Activated T-cell treated with anti-CD3 and anti-CD28 coated beads, Interleukin-2, amount 50 U/mL, for 72 hours (primary cell): ENCODE results near the gene PAK2. TPM values are rescaled to one million over a fixed set of nuclear protein-coding genes. Genes with fewer than 3 reads are reported as not detected.

Experiments used
- ATAC-seq, 2 donors: fragments of 150-1000 bp; cut with Tn5 transposase; replicated peaks in 1 of 2; 2 replicates each; pipeline ENCODE4 v1.10.0; 2021; ENCODE audit warnings: moderate library complexity in 2 of 2, mild to moderate bottlenecking in 1 of 2
- DNase-seq, 2 donors: peaks; one replicate each; pipeline ENCODE4 v3.0.0; 2021 to 2022; ENCODE audit warnings: mixed read lengths in 1 of 2
- H3K27ac Mint-ChIP-seq: one replicate; pipeline ENCODE4 v1.8.0; 2022; ENCODE audit warnings: mild to moderate bottlenecking, moderate library complexity, mixed read lengths
- H3K27me3 Mint-ChIP-seq: one replicate; pipeline ENCODE4 v1.8.0; 2022; ENCODE audit warnings: low read depth, mixed read lengths
- H3K36me3 Mint-ChIP-seq, 2 donors: one replicate each; pipeline ENCODE4 v1.8.0; 2022; ENCODE audit warnings: mixed read lengths in 2 of 2, mild to moderate bottlenecking in 1 of 2; ENCODE audit not compliant: insufficient read depth in 2 of 2
- H3K4me1 Mint-ChIP-seq: one replicate; pipeline ENCODE4 v1.8.0; 2022; ENCODE audit warnings: low read depth, mixed read lengths
- H3K4me3 Mint-ChIP-seq, 2 donors: one replicate each; pipeline ENCODE4 v1.8.0; 2022; ENCODE audit warnings: mild to moderate bottlenecking in 2 of 2, mixed read lengths in 2 of 2, moderate library complexity in 2 of 2
- H3K9me3 Mint-ChIP-seq, 2 donors: one replicate each; pipeline ENCODE4 v1.8.0; 2022; ENCODE audit warnings: mixed read lengths in 2 of 2
- total RNA-seq, 2 donors: library from RNA; stranded (reverse); gene quantifications; one replicate each; pipeline ENCODE4 v1.2.3, GENCODE V29; 2022

Gene PAK2
- total RNA-seq, 2 donors from 2014 or later: 99.9 to 109 TPM

GRCh38 chr3:196774848-196775422 is 35.3 kb downstream of the PAK2 start:
- Mint-ChIP-seq H3K4me1 (peaks cover 43% of the 10 kb centered on the region), H3K36me3 (peaks cover 4 to 17% of the 10 kb centered on the region in 2 donors)

GRCh38 chr3:196775938-196776337 is 36.3 kb downstream of the PAK2 start:
- H3K4me1 Mint-ChIP-seq: peaks cover 40% of the 10 kb centered on the region

More at GRCh38 chr3:196774848-196775422, 35.3 kb downstream of the PAK2 start:
- Mint-ChIP-seq H3K4me3 (peak overlapping the region in 1 of 2 donors; percentile 12), H3K27me3 (no peaks in the 10 kb centered on the region), H3K9me3 (peaks cover 0 to 2% of the 10 kb centered on the region in 2 donors), H3K27ac (peak overlapping the region; percentile 9)
- peak in 1 of 2 donors; percentile 17 for ATAC-seq
- DNase-seq: no peak

GRCh38 chr3:196777836-196778235 is 38.2 kb downstream of the PAK2 start:
- Mint-ChIP-seq H3K36me3 (peaks cover 7 to 26% of the 10 kb centered on the region in 2 donors), H3K9me3 (peaks cover 0 to 5% of the 10 kb centered on the region in 2 donors), H3K4me3 (no peak overlapping the region), H3K27me3 (no peaks in the 10 kb centered on the region), H3K27ac (no peak overlapping the region), H3K4me1 (peaks cover 21% of the 10 kb centered on the region)
- DNase-seq (no peak), ATAC-seq (no peak)

More at GRCh38 chr3:196775938-196776337, 36.3 kb downstream of the PAK2 start:
- no peak for DNase-seq
- Mint-ChIP-seq H3K27ac (no peak overlapping the region), H3K9me3 (peaks cover 0 to 5% of the 10 kb centered on the region in 2 donors), H3K36me3 (peaks cover 7 to 22% of the 10 kb centered on the region in 2 donors), H3K27me3 (no peaks in the 10 kb centered on the region), H3K4me3 (no peak overlapping the region)
- no peak for ATAC-seq

GRCh38 chr3:196778755-196779154 is 39.1 kb downstream of the PAK2 start:
- Mint-ChIP-seq H3K4me3 (no peak overlapping the region), H3K36me3 (peaks cover 9 to 33% of the 10 kb centered on the region in 2 donors), H3K27ac (no peak overlapping the region), H3K27me3 (no peaks in the 10 kb centered on the region), H3K4me1 (peaks cover 12% of the 10 kb centered on the region), H3K9me3 (peaks cover 0 to 5% of the 10 kb centered on the region in 2 donors)
- no peak for ATAC-seq
- DNase-seq: no peak

- Mint-ChIP-seq H3K36me3 (peaks cover 17 to 49% of the 10 kb centered on the region in 2 donors), H3K27me3 (no peaks in the 10 kb centered on the region)
These were observed 42.9 kb downstream of the PAK2 start for GRCh38 chr3:196782511-196782910.

GRCh38 chr3:196788528-196788927 is 48.9 kb downstream of the PAK2 start:
- peaks cover 18 to 49% of the 10 kb centered on the region in 2 donors for H3K36me3 Mint-ChIP-seq

More at GRCh38 chr3:196782511-196782910, 42.9 kb downstream of the PAK2 start:
- ATAC-seq: no peak
- Mint-ChIP-seq H3K9me3 (peaks cover 3 to 5% of the 10 kb centered on the region in 2 donors), H3K4me1 (peaks cover 10% of the 10 kb centered on the region), H3K27ac (no peak overlapping the region), H3K4me3 (no peak overlapping the region)
- DNase-seq: no peak

GRCh38 chr3:196789885-196790359 is 50.3 kb downstream of the PAK2 start:
- H3K27me3 Mint-ChIP-seq: no peaks in the 10 kb centered on the region
- H3K9me3 Mint-ChIP-seq: peaks cover 3 to 7% of the 10 kb centered on the region in 2 donors
- ATAC-seq (no peak), DNase-seq (no peak)
- peaks cover 21% of the 10 kb centered on the region for H3K4me1 Mint-ChIP-seq
- H3K27ac Mint-ChIP-seq: no peak overlapping the region
- peaks cover 20 to 50% of the 10 kb centered on the region in 2 donors for H3K36me3 Mint-ChIP-seq
- no peak overlapping the region for H3K4me3 Mint-ChIP-seq

More at GRCh38 chr3:196788528-196788927, 48.9 kb downstream of the PAK2 start:
- H3K27ac Mint-ChIP-seq: no peak overlapping the region
- DNase-seq (no peak), ATAC-seq (no peak)
- no peak overlapping the region for H3K4me3 Mint-ChIP-seq
- H3K4me1 Mint-ChIP-seq: peaks cover 21% of the 10 kb centered on the region
- H3K27me3 Mint-ChIP-seq: no peaks in the 10 kb centered on the region
- H3K9me3 Mint-ChIP-seq: peaks cover 0 to 6% of the 10 kb centered on the region in 2 donors

GRCh38 chr3:196790636-196791035 is 51.0 kb downstream of the PAK2 start:
- no peak overlapping the region for H3K27ac Mint-ChIP-seq
- H3K4me3 Mint-ChIP-seq: no peak overlapping the region
- ATAC-seq: no peak
- peaks cover 16 to 43% of the 10 kb centered on the region in 2 donors for H3K36me3 Mint-ChIP-seq
- DNase-seq: no peak
- peaks cover 3 to 5% of the 10 kb centered on the region in 2 donors for H3K9me3 Mint-ChIP-seq
- H3K27me3 Mint-ChIP-seq: no peaks in the 10 kb centered on the region
- H3K4me1 Mint-ChIP-seq: peaks cover 17% of the 10 kb centered on the region

GRCh38 chr3:196792771-196793170 is 53.1 kb downstream of the PAK2 start:
- H3K27me3 Mint-ChIP-seq: no peaks in the 10 kb centered on the region
- peaks cover 3 to 5% of the 10 kb centered on the region in 2 donors for H3K9me3 Mint-ChIP-seq
- H3K36me3 Mint-ChIP-seq: peaks cover 16 to 33% of the 10 kb centered on the region in 2 donors
- H3K27ac Mint-ChIP-seq: no peak overlapping the region
- H3K4me1 Mint-ChIP-seq: peaks cover 9% of the 10 kb centered on the region
- ATAC-seq (no peak), DNase-seq (no peak)
- no peak overlapping the region for H3K4me3 Mint-ChIP-seq

- Mint-ChIP-seq H3K27me3 (no peaks in the 10 kb centered on the region), H3K9me3 (peaks cover 3 to 5% of the 10 kb centered on the region in 2 donors), H3K4me1 (peaks cover 5% of the 10 kb centered on the region), H3K27ac (peak overlapping the region; percentile 3), H3K36me3 (peaks cover 16 to 33% of the 10 kb centered on the region in 2 donors), H3K4me3 (no peak overlapping the region)
- ATAC-seq (no peak), DNase-seq (no peak)
These were observed 53.6 kb downstream of the PAK2 start for GRCh38 chr3:196793246-196793645.

GRCh38 chr3:196794467-196794866 is 54.8 kb downstream of the PAK2 start:
- DNase-seq (no peak), ATAC-seq (no peak)
- Mint-ChIP-seq H3K36me3 (peaks cover 12 to 28% of the 10 kb centered on the region in 2 donors), H3K4me1 (no peaks in the 10 kb centered on the region), H3K27ac (no peak overlapping the region), H3K27me3 (no peaks in the 10 kb centered on the region), H3K9me3 (peaks cover 3 to 5% of the 10 kb centered on the region in 2 donors), H3K4me3 (no peak overlapping the region)

GRCh38 chr3:196796317-196796716 is 56.7 kb downstream of the PAK2 start:
- Mint-ChIP-seq H3K9me3 (peaks cover 2 to 3% of the 10 kb centered on the region in 2 donors), H3K4me1 (peaks cover 7% of the 10 kb centered on the region), H3K4me3 (no peak overlapping the region), H3K36me3 (peaks cover 9 to 16% of the 10 kb centered on the region in 2 donors), H3K27ac (no peak overlapping the region), H3K27me3 (no peaks in the 10 kb centered on the region)
- DNase-seq (no peak), ATAC-seq (no peak)

GRCh38 chr3:196800742-196801434 is 61.2 kb downstream of the PAK2 start:
- H3K4me1 Mint-ChIP-seq: peaks cover 33% of the 10 kb centered on the region
- H3K4me3 Mint-ChIP-seq: no peak overlapping the region
- H3K27me3 Mint-ChIP-seq: no peaks in the 10 kb centered on the region
- no peak overlapping the region for H3K27ac Mint-ChIP-seq
- DNase-seq (no peak), ATAC-seq (no peak)
- peaks cover 2 to 3% of the 10 kb centered on the region in 2 donors for H3K36me3 Mint-ChIP-seq
- H3K9me3 Mint-ChIP-seq: no peaks in the 10 kb centered on the region
